ENCODE results near the gene SCARF2. TPM values are rescaled to one million over a fixed set of nuclear protein-coding genes. Genes with fewer than 3 reads are reported as not detected.
A peak's percentile ranks its signal among the peaks of the same experiment; 100 is the strongest.

Gene SCARF2
- total RNA-seq, 1 experiment from 2014 or later: 26.3 TPM

DNA sequence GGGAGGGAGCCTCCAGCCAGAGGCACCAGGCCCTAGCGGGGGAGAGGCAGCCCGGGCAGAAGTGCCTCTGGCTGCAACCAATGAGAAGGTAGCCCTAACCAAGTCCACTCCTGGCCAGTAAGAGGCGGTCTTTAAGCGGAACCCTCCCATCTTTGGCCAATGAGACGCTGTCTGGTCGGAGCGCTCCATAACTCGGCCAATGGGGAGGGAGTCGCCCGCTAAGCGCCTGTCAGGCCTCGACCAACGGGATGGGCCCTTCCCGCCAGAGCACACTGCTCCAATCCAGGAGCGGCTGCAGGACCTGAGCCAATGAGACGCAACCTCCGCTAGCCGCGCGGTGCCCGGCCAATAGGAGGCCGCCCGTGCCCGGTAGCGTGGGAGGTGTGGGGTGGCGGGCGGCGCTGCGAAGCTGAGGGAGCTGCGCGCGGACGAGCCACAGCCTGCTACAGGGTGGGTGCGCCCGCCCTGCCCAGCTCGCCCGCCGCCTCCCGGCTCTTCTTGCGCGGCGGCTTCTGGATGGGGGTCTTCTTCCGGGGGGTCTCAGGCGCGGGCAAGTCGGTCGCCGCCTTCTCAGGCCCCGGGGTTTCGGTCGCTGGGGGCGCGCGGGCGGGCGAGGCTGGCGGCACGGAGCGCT is 12.6 kb downstream of the SCARF2 start:
- TF ChIP-seq NFYB (CRISPR knock-in tag; conservative IDR thresholded peaks at IDR 0.05; ENCODE audit: low read depth) (peak; percentile 85), PRRX2 (CRISPR knock-in tag; IDR thresholded peaks at IDR 0.05) (no peak)
- ChIA-PET POLR2A (no interaction called here), CTCF (no interaction called here)
- Mint-ChIP-seq H3K27ac (0 out of 2 replicates have a peak overlapping the region, but pooled peaks have one; percentile 53), H3K9me3 (no peaks in the 10 kb centered on the region), H3K36me3 (peaks cover 9% of the 10 kb centered on the region), H3K4me3 (no peak overlapping the region), H3K4me1 (peaks cover 12% of the 10 kb centered on the region), H3K27me3 (ENCODE audit: low read depth) (peaks cover 15% of the 10 kb centered on the region)
- DNase-seq (ENCODE audit: low spot score) (peak; percentile 54), ATAC-seq (peak; percentile 66)

- CTCF ChIA-PET: no interaction called here
- no peak for ATAC-seq
These were observed 13.1 kb downstream of the SCARF2 start for GRCh38 chr22:20424568-20424931.

GRCh38 chr22:20423906-20424551 is 13.6 kb downstream of the SCARF2 start:
- H3K9me3 Mint-ChIP-seq: no peaks in the 10 kb centered on the region
- ChIA-PET POLR2A (no interaction called here), CTCF (interaction anchor here (1.9 kb wide), 1 partner anchor 32 kb away, joined by 9 read pairs; no protein-coding TSS in a partner anchor)
- H3K4me1 Mint-ChIP-seq: peaks cover 12% of the 10 kb centered on the region
- peak; percentile 7; the same call in 1 of the 2 replicates for ATAC-seq
- TF ChIP-seq ELF4 (CRISPR knock-in tag; IDR thresholded peaks at IDR 0.05; ENCODE audit: low read depth) (no peak), NR2C2 (CRISPR knock-in tag; IDR thresholded peaks at IDR 0.05) (no peak), AR (CRISPR knock-in tag; IDR thresholded peaks at IDR 0.05) (no peak), NFE2L1 (CRISPR knock-in tag; IDR thresholded peaks at IDR 0.05) (no peak), TEAD4 (CRISPR knock-in tag; IDR thresholded peaks at IDR 0.05) (no peak), CREM (CRISPR knock-in tag; IDR thresholded peaks at IDR 0.05) (no peak), TEAD1 (CRISPR knock-in tag; IDR thresholded peaks at IDR 0.05) (no peak), ZBTB21 (CRISPR knock-in tag; IDR thresholded peaks at IDR 0.05; ENCODE audit: borderline replicate concordance) (no peak), FOXJ3 (CRISPR knock-in tag; IDR thresholded peaks at IDR 0.05; ENCODE audit: borderline replicate concordance) (no peak), ZNF512 (CRISPR knock-in tag; IDR thresholded peaks at IDR 0.05; ENCODE audit: borderline replicate concordance) (no peak)
- TF ChIP-seq, protein P1, sequence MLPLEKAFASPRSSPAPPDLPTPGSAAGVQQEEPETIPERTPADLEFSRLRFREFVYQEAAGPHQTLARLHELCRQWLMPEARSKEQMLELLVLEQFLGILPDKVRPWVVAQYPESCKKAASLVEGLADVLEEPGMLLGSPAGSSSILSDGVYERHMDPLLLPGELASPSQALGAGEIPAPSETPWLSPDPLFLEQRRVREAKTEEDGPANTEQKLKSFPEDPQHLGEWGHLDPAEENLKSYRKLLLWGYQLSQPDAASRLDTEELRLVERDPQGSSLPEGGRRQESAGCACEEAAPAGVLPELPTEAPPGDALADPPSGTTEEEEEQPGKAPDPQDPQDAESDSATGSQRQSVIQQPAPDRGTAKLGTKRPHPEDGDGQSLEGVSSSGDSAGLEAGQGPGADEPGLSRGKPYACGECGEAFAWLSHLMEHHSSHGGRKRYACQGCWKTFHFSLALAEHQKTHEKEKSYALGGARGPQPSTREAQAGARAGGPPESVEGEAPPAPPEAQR (CRISPR knock-in tag; IDR thresholded peaks at IDR 0.05): no peak
- no peak overlapping the region for H3K4me3 Mint-ChIP-seq
- peak overlapping the region; percentile 82; the same call in 1 of the 2 replicates for H3K27ac Mint-ChIP-seq
- H3K36me3 Mint-ChIP-seq: peaks cover 8% of the 10 kb centered on the region
- no peak for DNase-seq (ENCODE audit: low spot score)
- peaks cover 7% of the 10 kb centered on the region for H3K27me3 Mint-ChIP-seq (ENCODE audit: low read depth)

More at GRCh38 chr22:20424568-20424931, 13.1 kb downstream of the SCARF2 start:
- no peaks in the 10 kb centered on the region for H3K9me3 Mint-ChIP-seq
- H3K36me3 Mint-ChIP-seq: peaks cover 9% of the 10 kb centered on the region
- no peak overlapping the region for H3K4me3 Mint-ChIP-seq
- H3K27ac Mint-ChIP-seq: peak overlapping the region; percentile 82; the same call in 1 of the 2 replicates
- TF ChIP-seq, protein P2, sequence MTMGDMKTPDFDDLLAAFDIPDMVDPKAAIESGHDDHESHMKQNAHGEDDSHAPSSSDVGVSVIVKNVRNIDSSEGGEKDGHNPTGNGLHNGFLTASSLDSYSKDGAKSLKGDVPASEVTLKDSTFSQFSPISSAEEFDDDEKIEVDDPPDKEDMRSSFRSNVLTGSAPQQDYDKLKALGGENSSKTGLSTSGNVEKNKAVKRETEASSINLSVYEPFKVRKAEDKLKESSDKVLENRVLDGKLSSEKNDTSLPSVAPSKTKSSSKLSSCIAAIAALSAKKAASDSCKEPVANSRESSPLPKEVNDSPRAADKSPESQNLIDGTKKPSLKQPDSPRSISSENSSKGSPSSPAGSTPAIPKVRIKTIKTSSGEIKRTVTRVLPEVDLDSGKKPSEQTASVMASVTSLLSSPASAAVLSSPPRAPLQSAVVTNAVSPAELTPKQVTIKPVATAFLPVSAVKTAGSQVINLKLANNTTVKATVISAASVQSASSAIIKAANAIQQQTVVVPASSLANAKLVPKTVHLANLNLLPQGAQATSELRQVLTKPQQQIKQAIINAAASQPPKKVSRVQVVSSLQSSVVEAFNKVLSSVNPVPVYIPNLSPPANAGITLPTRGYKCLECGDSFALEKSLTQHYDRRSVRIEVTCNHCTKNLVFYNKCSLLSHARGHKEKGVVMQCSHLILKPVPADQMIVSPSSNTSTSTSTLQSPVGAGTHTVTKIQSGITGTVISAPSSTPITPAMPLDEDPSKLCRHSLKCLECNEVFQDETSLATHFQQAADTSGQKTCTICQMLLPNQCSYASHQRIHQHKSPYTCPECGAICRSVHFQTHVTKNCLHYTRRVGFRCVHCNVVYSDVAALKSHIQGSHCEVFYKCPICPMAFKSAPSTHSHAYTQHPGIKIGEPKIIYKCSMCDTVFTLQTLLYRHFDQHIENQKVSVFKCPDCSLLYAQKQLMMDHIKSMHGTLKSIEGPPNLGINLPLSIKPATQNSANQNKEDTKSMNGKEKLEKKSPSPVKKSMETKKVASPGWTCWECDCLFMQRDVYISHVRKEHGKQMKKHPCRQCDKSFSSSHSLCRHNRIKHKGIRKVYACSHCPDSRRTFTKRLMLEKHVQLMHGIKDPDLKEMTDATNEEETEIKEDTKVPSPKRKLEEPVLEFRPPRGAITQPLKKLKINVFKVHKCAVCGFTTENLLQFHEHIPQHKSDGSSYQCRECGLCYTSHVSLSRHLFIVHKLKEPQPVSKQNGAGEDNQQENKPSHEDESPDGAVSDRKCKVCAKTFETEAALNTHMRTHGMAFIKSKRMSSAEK (CRISPR knock-in tag; IDR thresholded peaks at IDR 0.05; ENCODE audit: borderline replicate concordance): no peak
- TF ChIP-seq SMAD4 (CRISPR knock-in tag; IDR thresholded peaks at IDR 0.05) (no peak), ZNF317 (CRISPR knock-in tag; IDR thresholded peaks at IDR 0.05; ENCODE audit: borderline replicate concordance, low read depth) (no peak), ZNF423 (CRISPR knock-in tag; IDR thresholded peaks at IDR 0.05) (no peak)
- POLR2A ChIA-PET: no interaction called here
- no peak for DNase-seq (ENCODE audit: low spot score)
- peaks cover 11% of the 10 kb centered on the region for H3K27me3 Mint-ChIP-seq (ENCODE audit: low read depth)
- H3K4me1 Mint-ChIP-seq: peaks cover 12% of the 10 kb centered on the region

Data from WTC11 (cell line).